K562 (cell line): ENCODE data around the gene LOXL4. TPM values are rescaled to one million over a fixed set of nuclear protein-coding genes. Genes with fewer than 3 reads are reported as not detected.

Source experiments
- ATAC-seq: fragments of 200-7000 bp; cut with Tn5 transposase; 3 replicates; pipeline ENCODE4 v1.9.1; 2020; ENCODE audit warnings: moderate library complexity
- BruUV-seq: library from RNA; stranded (reverse); fragments of 400-500 nt; replicated peaks from 2 replicates; lab custom pipeline; 2021; lab: Mats Ljungman, UMichigan
- CTCF ChIA-PET: fragments of 300-600 bp; formaldehyde crosslinking; extraction: SDS; loops from one replicate; lab custom pipeline; 2021; ENCODE audit warnings: low intra/inter-chr PET ratio; lab: Yijun Ruan, JAX
- POLR2A ChIA-PET: fragments of 300-600, 350-650 bp; sonication (Branson Sonifier 250); formaldehyde crosslinking; extraction: SDS; loops from one replicate; lab custom pipeline; 2021; ENCODE audit warnings: antibody characterized with exemption, inconsistent platforms; lab: Yijun Ruan, JAX
- DNase-seq, 4 experiments: peaks; one replicate each; pipeline versions ENCODE4 v3.0.0 to v3.0.0-alpha.2; 2011 to 2018; ENCODE audit warnings: low spot score in 3 of 4, mixed read lengths in 3 of 4; ENCODE audit errors: extremely low read depth in 1 of 4
- FAIRE-seq: peaks from 2 replicates; lab custom pipeline; 2011; peaks lifted over from hg19 to GRCh38; lab: Jason Lieb, UNC
- H2AFZ ChIP-seq: 2 replicates; pipeline ENCODE4 v1.6.0; 2011; ENCODE audit warnings: low read depth, low read length, control low read depth, inconsistent platforms
- H3K27ac ChIP-seq: fragments of 200-600 bp; 3 replicates; pipeline ENCODE4 v1.8.0; 2011; ENCODE audit warnings: low read depth, mild to moderate bottlenecking, control low read depth, inconsistent platforms, low read length, moderate library complexity, mixed read lengths; ENCODE audit errors: extremely low read depth
- H3K27me3 ChIP-seq, 2 experiments: fragments of 300-600 bp in 1 of 2; 2 replicates in 1 of 2; 3 replicates in 1 of 2; pipeline versions ENCODE4 v1.6.0 to v1.8.0; 2011; ENCODE audit warnings: inconsistent platforms in 2 of 2, low read length in 2 of 2, mild to moderate bottlenecking in 1 of 2, mixed read lengths in 1 of 2, moderate library complexity in 1 of 2; ENCODE audit not compliant: control insufficient read depth in 2 of 2, insufficient read depth in 2 of 2
- H3K36me3 ChIP-seq: fragments of 300-600 bp; 3 replicates; pipeline ENCODE4 v1.8.0; 2011; ENCODE audit warnings: mild to moderate bottlenecking, low read length, inconsistent platforms; ENCODE audit not compliant: control insufficient read depth, insufficient read depth
- H3K4me1 ChIP-seq, 2 experiments: fragments of 200-600 bp in 1 of 2; replicated peaks in 1 of 2; 2 replicates in 1 of 2; 3 replicates in 1 of 2; pipeline versions ENCODE4 v1.5.1 to v1.8.0; 2011; ENCODE audit warnings: inconsistent platforms in 2 of 2, low read length in 2 of 2, mild to moderate bottlenecking in 1 of 2, mixed read lengths in 1 of 2, moderate library complexity in 1 of 2; ENCODE audit not compliant: control insufficient read depth in 2 of 2, insufficient read depth in 2 of 2
- H3K4me2 ChIP-seq: 2 replicates; pipeline ENCODE4 v1.6.1; 2011; ENCODE audit warnings: low read length, control low read depth, inconsistent platforms, mixed read lengths; ENCODE audit not compliant: insufficient read depth
- H3K4me3 ChIP-seq: fragments of 200-600 bp; sonication (generic), shearing (Covaris generic); 2 replicates; pipeline ENCODE4 v1.5.1; 2016; ENCODE audit warnings: control low read depth, inconsistent platforms
- H3K79me2 ChIP-seq: fragments of 200-600 bp; 3 replicates; pipeline ENCODE4 v1.8.0; 2011; ENCODE audit warnings: low read length, inconsistent platforms; ENCODE audit not compliant: control insufficient read depth, insufficient read depth
- H3K9ac ChIP-seq, 2 experiments: 2 replicates each; pipeline versions ENCODE4 v1.6.0 to v1.6.1; 2011; ENCODE audit warnings: low read depth in 2 of 2, low read length in 2 of 2, control low read depth in 1 of 2, inconsistent platforms in 1 of 2, mild to moderate bottlenecking in 1 of 2, mixed read lengths in 1 of 2; ENCODE audit not compliant: insufficient read depth in 1 of 2
- H3K9me1 ChIP-seq: one replicate; pipeline ENCODE4 v1.6.0; 2011; ENCODE audit warnings: inconsistent platforms, mild to moderate bottlenecking, low read length, moderate library complexity; ENCODE audit not compliant: control insufficient read depth, insufficient read depth
- H3K9me3 ChIP-seq: replicated peaks from 2 replicates; pipeline ENCODE4 v1.5.1; 2011; ENCODE audit warnings: low read depth, low read length, inconsistent platforms; ENCODE audit not compliant: control insufficient read depth, insufficient read depth
- H4K20me1 ChIP-seq: replicated peaks from 2 replicates; pipeline ENCODE4 v1.6.1; 2011; ENCODE audit warnings: low read length, inconsistent platforms, mixed read lengths; ENCODE audit not compliant: control insufficient read depth, insufficient read depth
- CBFB ChIP-seq: sonication (generic); formaldehyde crosslinking; IDR thresholded peaks from 2 replicates; pipeline ENCODE4 v1.4.0; 2020; ENCODE audit warnings: mild to moderate bottlenecking, missing genetic modification reagents
- FOXK1 ChIP-seq: sonication (generic); formaldehyde crosslinking; IDR thresholded peaks from 2 replicates; pipeline ENCODE4 v1.8.0; 2022; ENCODE audit warnings: missing genetic modification reagents, mild to moderate bottlenecking, borderline replicate concordance
- WGBS: fragments of 100-300 bp; shearing (Covaris generic); methylation state at CpG from one replicate; pipeline ENCODE4 v1.1.6; 2016; ENCODE audit warnings: low coverage, mixed read lengths; ENCODE audit not compliant: insufficient coverage; ENCODE audit errors: missing lambda C conversion rate; 5-methylcytosine and 5-hydroxymethylcytosine counted together
- in situ Hi-C: fragments of 300-500 bp; cut with MboI; formaldehyde crosslinking; loops from 4 replicates; pipeline ENCODE4 v1.15.0; 2018; ENCODE audit warnings: inconsistent platforms, mixed read lengths
- intact Hi-C: fragments of 100-400 bp; cut with micrococcal nuclease; formaldehyde crosslinking; loops from 2 replicates; pipeline ENCODE4 v1.14.2; 2022
- polyA plus RNA-seq, 8 experiments: library from polyadenylated mRNA; depleted of rRNA in 4 of 8; stranded (reverse) in 5 of 8; unstranded in 3 of 8; fragments of >200 nt; fragmentation: Nextera tagmentation in 2 of 8; fragmentation: Illumina TruSeq in 1 of 8; extraction: Ambion mirVana in 2 of 8; extraction: Trizol in 1 of 8; gene quantifications; 2 replicates each; pipeline versions ENCODE4 v1.2.1 to v1.2.3, GENCODE V29; 2011 to 2014; ENCODE audit warnings: inconsistent platforms in 1 of 8, missing spikeins in 1 of 8
- total RNA-seq, 7 experiments: library from RNA; depleted of rRNA in 6 of 7; stranded (reverse); fragments of >200 nt in 6 of 7; fragmentation: Illumina TruSeq in 2 of 7; extraction: Trizol in 2 of 7; gene quantifications; 2 replicates each; pipeline versions ENCODE4 v1.2.1 to v1.2.3, GENCODE V29; 2011 to 2021; ENCODE audit warnings: low replicate concordance in 1 of 7
- TF ChIP-seq, protein P1 (sequence below): fragments of 450-650 bp; IDR thresholded peaks from 2 replicates; pipeline ENCODE4 v1.6.1; 2016; ENCODE audit warnings: low read depth

Gene LOXL4
- total and polyA plus RNA-seq, 9 of the 15 experiments (the other 6 are each of a cell fraction or from before 2014, with no cell fraction given) = 0.03 to 0.35 (median 0.05) TPM; not detected in 3

DNA sequence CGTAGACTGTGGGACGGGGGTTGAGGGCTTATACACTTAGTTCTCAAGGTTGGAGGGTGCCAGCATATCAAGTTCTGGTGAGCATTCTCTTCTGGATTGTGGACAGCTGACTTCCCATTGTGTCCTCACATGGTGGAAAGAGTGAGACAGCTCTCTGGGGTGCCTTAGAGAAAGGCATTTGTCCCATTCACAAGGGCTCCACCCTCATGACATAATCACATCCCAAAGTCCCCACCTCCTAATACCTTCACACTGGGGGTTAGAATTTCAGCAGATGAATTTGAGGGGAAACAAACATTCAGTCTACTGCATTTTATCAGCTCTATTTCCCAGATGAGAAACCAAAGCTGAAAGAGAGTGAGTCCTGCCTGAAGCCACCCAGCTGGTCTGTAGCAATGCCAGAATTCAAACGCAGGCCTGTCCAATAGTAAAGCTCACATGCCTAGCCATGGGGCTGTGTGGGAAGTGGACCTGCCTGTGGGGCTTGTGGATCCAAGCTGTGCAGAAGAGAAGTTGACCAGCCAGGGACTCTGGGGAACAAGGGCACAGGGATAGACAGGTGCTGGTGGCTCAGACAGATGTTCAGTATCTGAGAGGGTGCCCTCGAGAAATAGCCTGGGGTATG lies 34.9 kb upstream of the LOXL4 start:
- H3K36me3 ChIP-seq = no peaks in the 10 kb centered on the region
- TF ChIP-seq, protein P1, sequence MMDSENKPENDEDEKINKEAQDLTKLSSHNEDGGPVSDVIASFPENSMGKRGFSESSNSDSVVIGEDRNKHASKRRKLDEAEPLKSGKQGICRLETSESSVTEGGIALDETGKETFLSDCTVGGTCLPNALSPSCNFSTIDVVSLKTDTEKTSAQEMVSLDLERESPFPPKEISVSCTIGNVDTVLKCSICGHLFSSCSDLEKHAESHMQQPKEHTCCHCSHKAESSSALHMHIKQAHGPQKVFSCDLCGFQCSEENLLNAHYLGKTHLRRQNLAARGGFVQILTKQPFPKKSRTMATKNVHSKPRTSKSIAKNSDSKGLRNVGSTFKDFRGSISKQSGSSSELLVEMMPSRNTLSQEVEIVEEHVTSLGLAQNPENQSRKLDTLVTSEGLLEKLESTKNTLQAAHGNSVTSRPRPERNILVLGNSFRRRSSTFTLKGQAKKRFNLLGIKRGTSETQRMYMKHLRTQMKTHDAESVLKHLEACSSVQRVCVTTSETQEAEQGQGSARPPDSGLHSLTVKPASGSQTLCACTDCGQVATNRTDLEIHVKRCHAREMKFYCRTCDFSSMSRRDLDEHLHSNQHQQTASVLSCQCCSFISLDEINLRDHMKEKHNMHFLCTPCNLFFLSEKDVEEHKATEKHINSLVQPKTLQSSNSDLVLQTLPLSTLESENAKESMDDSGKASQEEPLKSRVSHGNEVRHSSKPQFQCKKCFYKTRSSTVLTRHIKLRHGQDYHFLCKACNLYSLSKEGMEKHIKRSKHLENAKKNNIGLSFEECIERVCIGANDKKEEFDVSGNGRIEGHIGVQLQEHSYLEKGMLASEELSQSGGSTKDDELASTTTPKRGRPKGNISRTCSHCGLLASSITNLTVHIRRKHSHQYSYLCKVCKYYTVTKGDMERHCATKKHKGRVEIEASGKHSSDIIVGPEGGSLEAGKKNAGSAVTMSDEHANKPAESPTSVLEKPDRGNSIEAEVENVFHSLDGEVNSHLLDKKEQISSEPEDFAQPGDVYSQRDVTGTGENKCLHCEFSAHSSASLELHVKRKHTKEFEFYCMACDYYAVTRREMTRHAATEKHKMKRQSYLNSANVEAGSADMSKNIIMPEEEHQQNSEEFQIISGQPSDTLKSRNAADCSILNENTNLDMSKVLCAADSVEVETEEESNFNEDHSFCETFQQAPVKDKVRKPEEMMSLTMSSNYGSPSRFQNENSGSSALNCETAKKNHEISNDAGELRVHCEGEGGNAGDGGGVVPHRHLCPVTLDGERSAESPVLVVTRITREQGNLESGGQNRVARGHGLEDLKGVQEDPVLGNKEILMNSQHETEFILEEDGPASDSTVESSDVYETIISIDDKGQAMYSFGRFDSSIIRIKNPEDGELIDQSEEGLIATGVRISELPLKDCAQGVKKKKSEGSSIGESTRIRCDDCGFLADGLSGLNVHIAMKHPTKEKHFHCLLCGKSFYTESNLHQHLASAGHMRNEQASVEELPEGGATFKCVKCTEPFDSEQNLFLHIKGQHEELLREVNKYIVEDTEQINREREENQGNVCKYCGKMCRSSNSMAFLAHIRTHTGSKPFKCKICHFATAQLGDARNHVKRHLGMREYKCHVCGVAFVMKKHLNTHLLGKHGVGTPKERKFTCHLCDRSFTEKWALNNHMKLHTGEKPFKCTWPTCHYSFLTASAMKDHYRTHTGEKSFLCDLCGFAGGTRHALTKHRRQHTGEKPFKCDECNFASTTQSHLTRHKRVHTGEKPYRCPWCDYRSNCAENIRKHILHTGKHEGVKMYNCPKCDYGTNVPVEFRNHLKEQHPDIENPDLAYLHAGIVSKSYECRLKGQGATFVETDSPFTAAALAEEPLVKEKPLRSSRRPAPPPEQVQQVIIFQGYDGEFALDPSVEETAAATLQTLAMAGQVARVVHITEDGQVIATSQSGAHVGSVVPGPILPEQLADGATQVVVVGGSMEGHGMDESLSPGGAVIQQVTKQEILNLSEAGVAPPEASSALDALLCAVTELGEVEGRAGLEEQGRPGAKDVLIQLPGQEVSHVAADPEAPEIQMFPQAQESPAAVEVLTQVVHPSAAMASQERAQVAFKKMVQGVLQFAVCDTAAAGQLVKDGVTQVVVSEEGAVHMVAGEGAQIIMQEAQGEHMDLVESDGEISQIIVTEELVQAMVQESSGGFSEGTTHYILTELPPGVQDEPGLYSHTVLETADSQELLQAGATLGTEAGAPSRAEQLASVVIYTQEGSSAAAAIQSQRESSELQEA = no peak
- TF ChIP-seq CBFB (no peak), FOXK1 (CRISPR knock-in tag) (no peak)
- in situ Hi-C loops = loop anchor here (25.0 kb wide), 1 partner anchor 391 kb away; no protein-coding TSS in a partner anchor
- no peak overlapping the region for H3K4me3 ChIP-seq
- H3K9me1 ChIP-seq = no peaks in the 10 kb centered on the region
- H2AFZ ChIP-seq = no peak overlapping the region
- WGBS = 0% methylated on average over 4 of the region's 4 CpGs
- ChIA-PET CTCF (no interaction called here), POLR2A (interaction anchor here (0.7 kb wide), 1 partner anchor 123 kb away, joined by 4 read pairs; no protein-coding TSS in a partner anchor)
- H3K27ac ChIP-seq = no peak overlapping the region
- no TSS peak for BruUV-seq
- intact Hi-C loops = loop anchor here (10.0 kb wide), 1 partner anchor 388 kb away; no protein-coding TSS in a partner anchor
- peaks cover 0 to 26% of the 10 kb centered on the region in 2 experiments; a peak in 2 of 5 replicates for H3K27me3 ChIP-seq
- H3K9me3 ChIP-seq = no peaks in the 10 kb centered on the region
- H3K79me2 ChIP-seq = no peaks in the 10 kb centered on the region
- ATAC-seq (no peak), FAIRE-seq (no peak), DNase-seq (no peak)
- H3K4me1 ChIP-seq = no peaks in the 10 kb centered on the region
- H3K9ac ChIP-seq = no peak overlapping the region
- no peaks in the 10 kb centered on the region for H4K20me1 ChIP-seq
- no peak overlapping the region for H3K4me2 ChIP-seq
